GM18868 (cell line): ENCODE data around the gene ETV7.
"Not testable (repeated sequence)": the region's sequence is repeated elsewhere in the genome, so short reads cannot be mapped to it uniquely, and the experiment has no call there.

Experiments
- ATAC-seq: cut with Tn5 transposase; IDR thresholded peaks from one replicate; pipeline ENCODE4 v1.9.1; 2021; ENCODE audit warnings: mild to moderate bottlenecking, moderate library complexity; ENCODE audit not compliant: unreplicated experiment

ETV7 gene

DNA sequence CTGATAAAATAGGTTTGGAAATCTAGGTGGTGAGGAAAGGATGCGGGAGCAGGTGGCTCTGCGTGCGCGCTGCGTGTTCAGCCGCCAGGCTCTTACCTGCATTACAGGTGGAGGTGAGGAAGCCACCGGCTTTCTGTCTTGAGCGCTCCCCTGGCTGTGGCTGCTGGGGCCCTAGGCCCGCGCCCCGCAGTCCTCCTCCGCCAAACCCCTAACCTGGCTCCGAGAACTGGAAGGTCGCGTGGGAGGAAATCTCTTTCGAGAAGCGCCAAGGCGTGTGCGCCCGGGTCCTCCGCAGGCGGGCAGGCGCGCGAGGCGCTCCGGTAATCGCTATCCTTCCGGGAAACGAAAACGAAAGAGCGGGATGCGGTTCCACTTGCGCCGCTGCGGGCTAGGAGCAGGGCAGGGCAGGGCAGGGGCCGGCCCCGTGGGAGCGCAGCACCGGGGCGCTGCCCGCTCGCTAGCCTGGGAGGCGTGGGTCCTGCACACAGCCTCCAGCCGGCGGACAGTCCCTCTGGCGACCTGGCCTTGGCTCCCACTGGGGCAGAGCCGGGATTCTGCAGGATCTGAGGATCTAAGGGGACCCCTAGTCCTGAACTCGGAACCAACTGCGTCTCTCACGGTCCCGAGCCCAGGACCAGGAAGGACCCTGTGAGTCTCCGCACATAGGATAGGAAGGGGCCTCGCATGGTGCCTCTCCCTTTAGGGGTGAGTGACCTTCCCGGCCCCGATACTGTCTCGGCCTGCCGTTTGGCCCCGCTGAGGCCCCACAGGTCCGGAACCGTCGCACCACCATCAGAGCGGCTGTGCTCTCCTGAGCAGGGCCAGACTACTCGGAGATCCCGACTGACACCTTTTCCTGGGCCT, at the start of gene ETV7:
Gene ETV7 (minus strand): TSS at position 230 of the 864 bp plus-strand sequence. CDS start 128 bp downstream, at position 102.
- ATAC-seq, result no peak

DNA sequence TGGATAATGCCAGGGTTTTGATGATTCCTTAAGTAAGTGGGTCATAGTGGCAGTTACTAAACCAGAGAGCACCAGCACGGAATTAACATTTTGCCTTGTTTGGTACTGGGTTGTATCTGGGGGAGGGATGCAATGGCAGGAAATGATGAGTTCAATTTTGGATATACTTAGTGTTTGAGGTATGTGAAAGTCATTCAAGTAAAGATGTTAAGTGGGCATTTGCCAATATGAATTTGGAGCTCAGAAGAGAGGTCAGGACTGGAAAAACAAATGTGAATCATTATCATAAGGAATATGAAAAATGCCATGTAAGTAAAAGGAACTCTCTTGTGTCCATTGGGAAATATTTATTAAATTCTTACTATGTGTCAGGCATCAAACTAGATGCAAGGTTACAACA, 49.0 kb upstream of the ETV7 start:
- no peak for ATAC-seq

DNA sequence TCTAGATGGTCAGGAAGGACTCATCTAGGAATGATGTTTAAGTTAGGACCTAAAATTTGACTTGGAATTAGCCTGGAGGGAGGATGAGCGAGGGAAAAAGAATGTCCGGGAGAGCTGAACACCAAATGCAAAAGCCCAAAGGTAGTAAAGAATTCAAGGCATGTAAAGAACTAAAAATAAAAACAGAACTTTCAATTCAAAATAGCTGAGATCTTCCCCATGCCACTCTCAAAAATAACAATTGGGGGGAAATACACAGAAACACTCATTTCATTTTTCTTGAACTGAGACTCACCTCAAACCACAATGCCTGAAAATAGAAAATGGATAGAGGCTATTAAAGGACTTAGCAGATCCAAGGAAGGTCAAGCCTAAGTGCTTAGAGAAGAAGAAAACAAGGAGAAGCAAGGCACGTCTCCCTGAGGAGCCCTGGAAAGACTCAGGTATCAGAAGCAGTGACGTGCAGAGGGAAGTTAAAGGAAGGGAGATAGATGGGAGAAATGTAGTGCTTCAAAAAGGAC, 44.7 kb upstream of the ETV7 start:
- ATAC-seq, result no peak

DNA sequence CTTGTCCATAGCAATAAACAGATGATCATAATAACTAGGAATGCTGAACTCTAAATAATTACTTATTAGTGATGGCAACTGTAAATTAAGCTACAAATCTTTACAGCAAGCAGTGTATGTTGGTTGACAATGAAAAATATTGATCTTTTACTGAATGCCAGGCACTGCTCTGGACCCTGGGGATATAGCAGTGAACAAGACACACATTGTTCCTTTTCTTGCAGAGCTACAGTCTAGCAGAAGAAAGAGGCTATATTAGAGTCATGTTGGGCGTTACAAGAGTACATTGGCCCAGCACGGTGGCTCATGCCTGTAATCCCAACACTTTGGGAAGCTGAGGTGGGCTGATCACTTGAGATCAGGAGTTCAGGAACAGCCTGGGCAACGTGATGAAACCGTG, 43.7 kb upstream of the ETV7 start:
- ATAC-seq, result no peak

DNA sequence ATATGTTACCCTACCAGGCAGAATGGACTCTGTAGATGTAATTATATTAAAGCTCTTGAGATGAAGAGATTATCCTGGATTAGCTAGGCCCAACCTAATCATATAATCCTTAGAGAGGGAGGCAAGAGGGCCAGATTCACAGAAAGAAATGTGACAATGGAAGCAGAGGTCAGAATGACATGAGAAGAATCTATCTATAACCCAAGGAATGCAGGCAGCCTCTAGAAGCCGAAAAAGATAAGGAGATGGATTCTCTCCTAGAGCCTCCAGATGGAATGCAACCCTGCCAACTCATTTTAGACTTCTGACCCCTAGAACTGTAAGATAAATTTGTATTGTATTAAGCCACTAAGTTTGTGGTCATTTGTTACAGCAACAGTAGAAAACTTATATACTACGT, 42.9 kb upstream of the ETV7 start:
- no peak for ATAC-seq

GRCh38 chr6:36428911-36429310, 41.4 kb upstream of the ETV7 start:
- no peak for ATAC-seq

GRCh38 chr6:36426622-36427021, 39.2 kb upstream of the ETV7 start:
- no peak for ATAC-seq

DNA sequence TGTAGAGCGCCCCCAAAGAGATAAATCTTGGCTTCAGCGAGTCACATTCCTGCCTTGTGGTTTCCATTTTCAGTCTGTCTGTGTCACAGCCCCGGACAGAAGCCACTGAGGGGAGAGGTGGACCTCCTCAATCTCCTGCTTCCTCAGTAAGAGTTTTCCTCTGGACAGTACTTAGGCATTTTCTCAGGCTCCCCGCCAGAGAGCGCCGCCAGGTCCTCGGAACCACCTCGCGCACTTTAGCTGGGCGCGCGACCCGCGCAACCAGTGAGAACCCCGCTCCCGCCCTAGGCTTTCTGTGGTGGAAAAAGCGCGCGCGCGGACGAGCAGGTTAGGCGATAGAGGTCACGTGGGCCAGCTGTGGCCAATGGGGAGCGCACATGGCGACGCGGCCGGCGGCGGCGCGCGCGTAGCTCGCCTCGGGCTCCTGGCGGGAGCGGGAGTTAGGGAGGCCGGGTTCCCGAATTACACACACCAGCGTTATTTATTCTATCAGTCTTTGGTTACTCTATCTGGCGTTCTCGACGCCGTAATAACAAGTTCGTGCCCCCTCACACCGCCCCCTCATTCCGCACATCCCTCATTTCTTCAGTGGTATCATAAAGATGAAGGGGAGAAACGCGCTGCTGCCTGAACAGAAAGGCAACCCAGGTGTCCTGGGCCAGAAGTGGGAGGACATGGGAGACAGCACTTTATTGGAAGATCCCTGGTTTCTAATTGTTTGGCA, 35.8 kb upstream of the ETV7 start:
- peak; percentile 96 for ATAC-seq

DNA sequence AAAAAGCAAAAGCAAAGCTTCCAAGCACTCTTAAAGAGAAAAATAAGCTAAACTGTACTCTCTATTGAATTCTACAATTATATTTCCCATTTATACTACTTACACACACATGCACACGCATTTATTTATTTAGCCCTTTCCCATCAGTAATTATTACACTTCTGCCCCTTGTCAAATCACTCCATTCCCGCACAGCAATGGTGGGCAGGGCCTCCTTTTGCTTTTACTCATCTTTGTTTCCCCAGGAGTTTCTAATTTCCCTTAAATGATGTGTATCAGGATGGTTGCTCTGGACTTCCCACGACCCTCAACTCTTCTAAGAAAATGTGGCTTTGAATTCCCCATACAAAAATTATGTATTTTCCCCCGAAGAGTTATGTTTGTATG, 35.2 kb upstream of the ETV7 start:
- no peak for ATAC-seq

- no peak for ATAC-seq
Measured at GRCh38 chr6:36419310-36419709, 31.8 kb upstream of the ETV7 start.

- ATAC-seq, result no peak
Measured at GRCh38 chr6:36418558-36418957, 31.1 kb upstream of the ETV7 start.

DNA sequence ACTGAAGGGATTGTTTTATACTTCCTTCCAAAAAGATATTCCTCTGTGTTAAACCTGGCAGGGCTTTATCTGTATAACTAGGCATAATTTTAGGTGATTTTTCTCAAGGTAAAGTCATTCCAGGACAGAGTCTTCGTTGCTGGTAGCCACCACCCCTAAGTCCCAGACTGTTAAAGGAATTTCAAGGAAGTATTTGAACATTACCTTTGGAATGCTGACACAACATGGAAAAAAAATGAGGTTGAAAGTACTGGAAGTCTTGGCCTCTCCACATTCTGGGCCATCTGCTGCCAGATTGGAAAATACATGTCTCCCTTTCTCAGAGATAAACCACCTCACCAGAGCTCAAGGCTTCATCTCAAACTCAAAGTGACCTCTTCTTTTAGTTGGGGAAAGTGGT, 27.0 kb upstream of the ETV7 start:
- ATAC-seq, result no peak

GRCh38 chr6:36413489-36414480, 26.3 kb upstream of the ETV7 start:
- no peak for ATAC-seq

DNA sequence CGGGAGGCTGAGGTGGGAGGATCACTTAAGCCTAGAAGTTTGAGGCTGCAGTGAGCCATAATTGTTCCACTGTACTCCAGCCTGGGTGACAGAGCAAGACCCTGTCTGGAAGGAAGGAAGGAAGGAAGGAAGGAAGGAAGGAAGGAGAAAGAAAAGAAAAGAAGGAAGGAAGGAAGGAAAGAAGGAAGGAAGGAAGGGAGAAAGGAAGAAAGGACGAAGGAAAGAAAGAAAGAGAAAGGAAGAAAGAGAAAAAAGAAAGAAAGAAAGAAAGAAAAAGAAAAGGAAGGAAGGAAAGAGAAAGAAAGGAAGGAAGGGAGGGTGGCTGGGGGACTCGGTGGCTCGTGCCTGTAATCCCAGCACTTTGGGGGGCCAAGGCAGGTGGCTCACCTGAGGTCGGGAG, 22.2 kb upstream of the ETV7 start:
- not testable (repeated sequence) for ATAC-seq

DNA sequence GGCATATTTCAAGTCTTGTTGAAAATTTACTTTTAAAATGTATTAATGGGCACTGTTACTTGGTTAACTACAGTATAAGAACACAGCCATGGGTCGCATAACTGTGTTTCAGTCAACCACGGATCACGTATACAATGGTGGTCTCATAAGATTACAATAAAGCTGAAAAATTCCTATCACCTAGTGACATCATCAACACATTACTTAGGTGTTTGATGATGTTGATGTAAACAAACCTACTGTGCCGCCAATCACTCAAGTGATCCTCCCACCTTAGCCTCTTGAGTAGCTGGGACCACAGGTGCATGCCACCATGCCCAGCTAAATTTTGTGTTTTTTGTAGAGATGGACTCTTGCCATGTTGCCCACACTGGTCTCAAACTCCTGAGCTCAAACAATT, 16.7 kb upstream of the ETV7 start:
- no peak for ATAC-seq

DNA sequence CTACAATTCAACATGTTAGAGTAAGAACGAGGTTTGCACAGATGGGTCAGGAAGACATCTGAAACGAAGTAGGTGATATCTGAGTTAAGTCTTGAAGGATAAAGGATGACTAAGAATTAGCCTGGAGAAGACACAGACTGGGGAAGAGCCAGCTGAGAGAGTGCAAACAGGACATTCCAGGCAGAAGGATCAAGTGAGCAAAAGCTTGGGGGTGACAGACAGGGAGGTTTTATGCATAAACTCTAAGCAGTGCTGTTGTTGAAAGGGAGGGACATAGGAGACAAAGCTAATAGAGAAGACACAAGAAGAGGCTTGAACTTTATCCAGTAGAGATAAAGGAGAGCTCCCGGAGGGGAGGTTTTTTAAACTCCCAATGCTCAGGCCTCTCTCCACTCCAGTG, 15.0 kb upstream of the ETV7 start:
- no peak for ATAC-seq

GRCh38 chr6:36399970-36400369, 12.5 kb upstream of the ETV7 start:
- ATAC-seq, result no peak

- ATAC-seq, result no peak
Measured at GRCh38 chr6:36392621-36393020, 5.2 kb upstream of the ETV7 start.

- ATAC-seq, result no peak
Measured at GRCh38 chr6:36389353-36389752, 1.9 kb upstream of the ETV7 start.

DNA sequence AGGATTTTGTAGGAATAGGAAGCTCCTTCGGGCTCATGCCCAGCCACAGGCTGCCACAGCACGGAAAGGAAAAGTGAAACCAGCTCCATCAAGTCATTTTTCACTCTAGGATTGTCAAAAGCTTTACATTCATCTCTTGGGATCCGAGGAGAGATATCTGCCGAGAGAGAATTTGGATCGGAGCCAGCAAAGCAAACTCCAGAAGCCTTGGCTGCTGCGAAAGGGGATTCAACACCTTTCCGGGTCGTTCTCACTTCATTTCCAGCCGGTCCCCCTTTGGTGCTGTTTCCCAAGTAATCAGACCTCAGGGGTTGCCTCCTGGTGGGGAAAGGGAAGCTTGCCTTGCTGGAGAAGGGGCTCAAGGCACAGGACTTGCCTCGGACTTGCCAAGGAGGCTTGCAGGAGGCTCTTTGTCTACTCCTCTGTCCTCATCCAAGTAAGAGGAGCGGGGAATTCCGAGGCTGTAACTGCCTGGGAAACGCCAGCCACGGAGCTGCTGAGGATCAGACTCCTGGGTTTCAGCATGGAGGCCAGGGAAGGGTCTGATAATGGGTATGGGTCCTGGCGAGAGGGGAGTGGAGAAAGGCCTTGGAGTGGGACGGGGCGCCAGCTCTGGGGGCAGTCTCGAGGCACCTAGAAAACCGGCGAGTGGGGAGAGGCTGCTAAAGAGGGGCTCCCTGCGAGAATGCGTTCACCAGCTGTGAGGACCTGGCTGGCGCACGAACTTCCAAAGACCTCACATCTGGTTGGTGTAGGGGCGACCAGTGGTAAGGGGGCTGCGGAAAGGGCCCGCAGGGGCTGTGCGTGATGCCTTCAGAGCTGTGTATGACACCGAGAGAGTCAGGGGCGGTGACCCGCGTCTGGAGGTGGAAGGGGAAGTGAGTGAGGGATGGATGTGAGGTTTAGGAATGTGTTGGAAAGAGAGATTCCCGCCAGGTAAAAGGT, 702 bp downstream of the ETV7 start:
- ATAC-seq, result no peak
